C4-2B (cell line): ENCODE measurements around the gene ZIM2.

ENCODE experiments used
- ZFX ChIP-seq: fragments of 450-650 bp; IDR thresholded peaks from 2 replicates; pipeline ENCODE4 v1.6.1; 2017
- TF ChIP-seq, protein P1 (sequence below): fragments of 450-650 bp; conservative IDR thresholded peaks from 2 replicates; pipeline ENCODE4 v1.5.1; 2017; ENCODE audit warnings: mild to moderate bottlenecking

- no peak for TF ChIP-seq ZFX
- TF ChIP-seq, protein P1, sequence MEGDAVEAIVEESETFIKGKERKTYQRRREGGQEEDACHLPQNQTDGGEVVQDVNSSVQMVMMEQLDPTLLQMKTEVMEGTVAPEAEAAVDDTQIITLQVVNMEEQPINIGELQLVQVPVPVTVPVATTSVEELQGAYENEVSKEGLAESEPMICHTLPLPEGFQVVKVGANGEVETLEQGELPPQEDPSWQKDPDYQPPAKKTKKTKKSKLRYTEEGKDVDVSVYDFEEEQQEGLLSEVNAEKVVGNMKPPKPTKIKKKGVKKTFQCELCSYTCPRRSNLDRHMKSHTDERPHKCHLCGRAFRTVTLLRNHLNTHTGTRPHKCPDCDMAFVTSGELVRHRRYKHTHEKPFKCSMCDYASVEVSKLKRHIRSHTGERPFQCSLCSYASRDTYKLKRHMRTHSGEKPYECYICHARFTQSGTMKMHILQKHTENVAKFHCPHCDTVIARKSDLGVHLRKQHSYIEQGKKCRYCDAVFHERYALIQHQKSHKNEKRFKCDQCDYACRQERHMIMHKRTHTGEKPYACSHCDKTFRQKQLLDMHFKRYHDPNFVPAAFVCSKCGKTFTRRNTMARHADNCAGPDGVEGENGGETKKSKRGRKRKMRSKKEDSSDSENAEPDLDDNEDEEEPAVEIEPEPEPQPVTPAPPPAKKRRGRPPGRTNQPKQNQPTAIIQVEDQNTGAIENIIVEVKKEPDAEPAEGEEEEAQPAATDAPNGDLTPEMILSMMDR, result no peak
Observed at GRCh38 chr19:56842412-56842811, 1.9 kb upstream of the ZIM2 start.
